SJCRH30 (cell line): ENCODE results near the gene BIRC5. TPM values are rescaled to one million over a fixed set of nuclear protein-coding genes. Genes with fewer than 3 reads are reported as not detected.

ENCODE experiments used
- DNase-seq, 2 experiments: peaks; one replicate each; pipeline ENCODE4 v3.0.0-alpha.2; 2015 to 2020
- H3K27ac ChIP-seq: fragments of 250-450 bp; sonication (Bioruptor Pico); 2 replicates; pipeline ENCODE4 v1.5.1; 2020; ENCODE audit warnings: mild to moderate bottlenecking, moderate library complexity
- H3K27me3 ChIP-seq: fragments of 250-450 bp; sonication (Bioruptor Pico); 2 replicates; pipeline ENCODE4 v1.5.1; 2020; ENCODE audit warnings: mild to moderate bottlenecking, moderate library complexity
- H3K36me3 ChIP-seq: fragments of 250-450 bp; sonication (Bioruptor Pico); 2 replicates; pipeline ENCODE4 v1.5.1; 2020; ENCODE audit warnings: mild to moderate bottlenecking, moderate library complexity
- H3K4me1 ChIP-seq: fragments of 250-450 bp; sonication (Bioruptor Pico); 2 replicates; pipeline ENCODE4 v1.5.1; 2020; ENCODE audit warnings: mild to moderate bottlenecking, moderate library complexity
- H3K4me3 ChIP-seq: fragments of 250-450 bp; sonication (Bioruptor Pico); 2 replicates; pipeline ENCODE4 v1.5.1; 2020; ENCODE audit warnings: mild to moderate bottlenecking, moderate library complexity
- H3K9me3 ChIP-seq: fragments of 250-450 bp; sonication (Bioruptor Pico); replicated peaks from 2 replicates; pipeline ENCODE4 v1.5.1; 2020; ENCODE audit warnings: mild to moderate bottlenecking, moderate library complexity
- total RNA-seq: library from RNA; depleted of rRNA; stranded (reverse); fragments of >200 nt; shearing (Covaris generic); gene quantifications from 2 replicates; pipeline ENCODE4 v1.2.3, GENCODE V29; 2014

Gene BIRC5
- total RNA-seq, 1 experiment from 2014 or later: 255 TPM

- DNase-seq: peak; percentile 78 to 82
- Histone ChIP-seq H3K4me1 (peaks cover 29% of the 10 kb centered on the region), H3K27ac (no peak overlapping the region)
Observed at GRCh38 chr17:78258323-78259191, 44.5 kb downstream of the BIRC5 start.

DNA sequence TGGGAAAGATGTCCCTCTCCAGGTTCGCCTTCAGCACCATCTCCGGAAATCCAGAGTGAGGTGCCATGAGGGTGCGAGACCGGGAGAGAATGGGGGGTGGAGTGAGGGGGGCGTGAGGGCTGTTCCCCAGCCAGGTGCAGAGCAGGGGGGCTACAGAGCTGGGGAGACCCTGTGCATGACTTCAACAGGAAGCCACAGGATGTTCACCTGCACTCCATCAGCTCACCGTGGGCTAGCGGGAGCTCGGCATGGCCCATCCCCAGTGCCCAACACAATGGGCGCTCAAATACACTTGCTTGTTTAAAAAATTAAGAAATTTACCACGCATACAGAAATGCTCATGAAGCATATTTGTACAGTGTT is 45.1 kb downstream of the BIRC5 start:
- no peak overlapping the region for H3K4me3 ChIP-seq
- H3K9me3 ChIP-seq: no peaks in the 10 kb centered on the region
- peaks cover 32% of the 10 kb centered on the region for H3K4me1 ChIP-seq
- no peaks in the 10 kb centered on the region for H3K36me3 ChIP-seq
- DNase-seq: no peak
- H3K27ac ChIP-seq: no peak overlapping the region
- H3K27me3 ChIP-seq: no peaks in the 10 kb centered on the region

More at GRCh38 chr17:78258323-78259191, 44.5 kb downstream of the BIRC5 start:
- H3K36me3 ChIP-seq: no peaks in the 10 kb centered on the region
- no peak overlapping the region for H3K4me3 ChIP-seq
- H3K9me3 ChIP-seq: no peaks in the 10 kb centered on the region
- no peaks in the 10 kb centered on the region for H3K27me3 ChIP-seq

DNA sequence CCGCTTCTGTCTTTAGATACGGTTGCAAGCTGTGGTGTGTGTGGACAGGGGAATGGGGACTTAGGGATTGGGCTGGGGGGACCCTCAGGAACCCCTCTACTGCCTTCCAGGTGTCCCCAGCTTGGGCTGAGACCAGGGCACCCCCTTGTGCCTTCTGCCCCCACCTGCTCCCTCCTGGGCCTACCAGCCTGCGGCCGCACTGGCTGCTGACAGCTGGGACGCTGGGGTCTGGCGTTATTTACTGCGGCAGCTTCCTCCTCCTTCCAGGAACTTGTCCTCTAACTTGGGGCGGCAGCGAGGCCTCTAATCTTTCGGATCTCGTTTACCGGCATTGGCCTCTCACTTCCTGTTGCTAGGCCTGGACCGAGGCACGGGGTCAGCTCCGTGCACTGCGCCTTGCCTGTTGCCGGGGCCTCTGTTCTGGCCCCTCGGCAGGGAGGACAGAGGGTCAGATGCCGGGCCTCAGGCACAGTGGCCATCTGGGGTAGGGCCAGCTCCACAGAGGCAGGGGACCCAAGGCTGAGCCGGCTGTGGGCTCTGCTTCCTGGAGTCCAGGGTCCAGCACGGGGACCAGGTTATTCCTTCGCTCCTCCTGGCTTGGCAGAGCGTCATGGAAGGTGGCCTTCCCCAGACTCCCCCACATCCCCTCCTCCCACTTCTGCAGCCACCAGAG is 49.1 kb downstream of the BIRC5 start:
- no peaks in the 10 kb centered on the region for H3K9me3 ChIP-seq
- no peaks in the 10 kb centered on the region for H3K27me3 ChIP-seq
- no peak overlapping the region for H3K4me3 ChIP-seq
- H3K4me1 ChIP-seq: peaks cover 41% of the 10 kb centered on the region
- H3K36me3 ChIP-seq: no peaks in the 10 kb centered on the region
- peak; percentile 76 to 84 for DNase-seq
- H3K27ac ChIP-seq: peak overlapping the region; percentile 15

DNA sequence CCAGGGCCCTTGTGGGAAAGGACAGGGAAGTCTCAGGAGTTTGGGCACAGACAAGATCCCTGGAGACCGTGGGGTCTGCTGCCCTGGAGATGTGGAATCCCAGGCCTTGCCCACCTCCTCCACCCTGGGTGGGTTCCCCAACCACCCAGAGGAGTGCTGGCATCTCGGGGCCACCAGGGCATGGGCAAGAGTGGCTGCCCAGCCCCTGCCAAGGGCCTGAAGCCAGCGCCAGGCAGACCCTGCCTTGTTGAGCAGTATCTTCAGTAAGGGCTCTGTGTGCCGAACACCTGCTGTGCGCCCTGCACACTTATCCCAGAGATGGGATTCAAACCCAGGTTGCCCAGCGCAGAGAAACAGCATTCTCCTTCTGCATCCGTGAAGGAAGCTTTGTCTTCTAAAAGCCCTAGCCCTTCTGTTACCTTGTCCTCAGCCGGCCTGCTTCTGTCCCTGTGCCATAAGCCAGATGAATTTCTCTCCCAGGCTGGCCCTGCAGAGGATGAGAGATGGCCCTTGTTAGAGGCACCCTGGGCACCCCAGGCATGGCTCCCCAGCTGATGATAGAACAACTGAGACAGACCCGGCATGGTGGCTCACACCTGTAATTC is 49.8 kb downstream of the BIRC5 start:
- Histone ChIP-seq H3K4me3 (no peak overlapping the region), H3K9me3 (no peaks in the 10 kb centered on the region), H3K4me1 (peaks cover 41% of the 10 kb centered on the region), H3K27me3 (no peaks in the 10 kb centered on the region), H3K36me3 (no peaks in the 10 kb centered on the region), H3K27ac (no peak overlapping the region)
- DNase-seq: no peak

GRCh38 chr17:78264590-78264989 is 50.5 kb downstream of the BIRC5 start:
- Histone ChIP-seq H3K27ac (no peak overlapping the region), H3K4me1 (peaks cover 41% of the 10 kb centered on the region)

GRCh38 chr17:78265121-78265520 is 51.1 kb downstream of the BIRC5 start:
- Histone ChIP-seq H3K36me3 (no peaks in the 10 kb centered on the region), H3K27me3 (no peaks in the 10 kb centered on the region), H3K4me3 (no peak overlapping the region), H3K9me3 (no peaks in the 10 kb centered on the region), H3K4me1 (peaks cover 46% of the 10 kb centered on the region), H3K27ac (no peak overlapping the region)
- no peak for DNase-seq

More at GRCh38 chr17:78264590-78264989, 50.5 kb downstream of the BIRC5 start:
- DNase-seq: no peak
- no peaks in the 10 kb centered on the region for H3K36me3 ChIP-seq
- no peaks in the 10 kb centered on the region for H3K9me3 ChIP-seq
- no peak overlapping the region for H3K4me3 ChIP-seq
- no peaks in the 10 kb centered on the region for H3K27me3 ChIP-seq

DNA sequence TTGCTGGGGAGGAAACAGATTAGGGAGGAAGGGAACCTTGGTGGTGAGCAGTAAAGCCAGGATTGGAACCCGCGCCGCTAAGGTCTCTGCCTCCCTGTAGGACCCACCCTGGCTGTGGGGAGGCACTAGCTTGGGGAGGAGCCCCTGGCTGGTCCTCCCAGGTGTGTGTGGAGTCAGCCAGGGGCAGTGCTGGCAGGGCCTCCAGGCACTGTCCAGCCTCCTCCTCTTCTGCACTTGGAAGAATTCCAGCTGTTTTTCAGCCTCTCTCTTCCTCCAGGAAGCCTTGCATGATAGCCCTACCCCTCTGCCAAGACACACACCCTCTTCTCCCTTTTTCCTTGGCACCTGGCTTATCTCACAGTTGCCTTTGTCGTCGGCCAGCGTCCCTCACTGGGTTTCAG is 52.2 kb downstream of the BIRC5 start:
- Histone ChIP-seq H3K4me3 (no peak overlapping the region), H3K27ac (no peak overlapping the region), H3K36me3 (no peaks in the 10 kb centered on the region), H3K9me3 (no peaks in the 10 kb centered on the region), H3K4me1 (peaks cover 57% of the 10 kb centered on the region), H3K27me3 (no peaks in the 10 kb centered on the region)
- DNase-seq: no peak

GRCh38 chr17:78266771-78267170 is 52.7 kb downstream of the BIRC5 start:
- DNase-seq: peak in 1 of 2 experiments; percentile 7
- Histone ChIP-seq H3K9me3 (no peaks in the 10 kb centered on the region), H3K27ac (no peak overlapping the region), H3K36me3 (no peaks in the 10 kb centered on the region), H3K4me3 (no peak overlapping the region), H3K27me3 (no peaks in the 10 kb centered on the region), H3K4me1 (peaks cover 60% of the 10 kb centered on the region)

GRCh38 chr17:78267253-78268073 is 53.4 kb downstream of the BIRC5 start:
- H3K27me3 ChIP-seq: no peaks in the 10 kb centered on the region
- peak in 1 of 2 experiments; percentile 20 for DNase-seq
- H3K4me1 ChIP-seq: peaks cover 67% of the 10 kb centered on the region
- H3K27ac ChIP-seq: no peak overlapping the region
- H3K4me3 ChIP-seq: no peak overlapping the region
- H3K9me3 ChIP-seq: no peaks in the 10 kb centered on the region
- H3K36me3 ChIP-seq: no peaks in the 10 kb centered on the region

- no peak overlapping the region for H3K27ac ChIP-seq
- no peaks in the 10 kb centered on the region for H3K27me3 ChIP-seq
- H3K4me3 ChIP-seq: peak overlapping the region; percentile 51
- no peaks in the 10 kb centered on the region for H3K9me3 ChIP-seq
- H3K36me3 ChIP-seq: no peaks in the 10 kb centered on the region
- peak in 1 of 2 experiments; percentile 26 for DNase-seq
- peaks cover 66% of the 10 kb centered on the region for H3K4me1 ChIP-seq
Observed at GRCh38 chr17:78268191-78268874, 54.3 kb downstream of the BIRC5 start.

GRCh38 chr17:78268951-78269905 is 55.2 kb downstream of the BIRC5 start:
- Histone ChIP-seq H3K4me3 (peak overlapping the region; percentile 51), H3K27ac (peak overlapping the region; percentile 60), H3K27me3 (no peaks in the 10 kb centered on the region), H3K9me3 (no peaks in the 10 kb centered on the region), H3K4me1 (peaks cover 61% of the 10 kb centered on the region), H3K36me3 (no peaks in the 10 kb centered on the region)
- peak; percentile 92 to 96 for DNase-seq

- Histone ChIP-seq H3K4me1 (peaks cover 60% of the 10 kb centered on the region), H3K27ac (peak overlapping the region; percentile 60; the same call in 1 of the 2 replicates), H3K4me3 (peak overlapping the region; percentile 51), H3K36me3 (no peaks in the 10 kb centered on the region), H3K27me3 (no peaks in the 10 kb centered on the region), H3K9me3 (no peaks in the 10 kb centered on the region)
- DNase-seq: no peak
Observed at GRCh38 chr17:78269955-78270381, 55.9 kb downstream of the BIRC5 start.
